AG09309 (cell line): ENCODE results near the gene CRACR2B.

Experiments used
- DNase-seq: peaks from one replicate; pipeline ENCODE4 v3.0.0-alpha.2; 2010; ENCODE audit warnings: low read depth
- H3K4me3 ChIP-seq: 2 replicates; pipeline ENCODE4 v1.5.1; 2011; ENCODE audit warnings: mild to moderate bottlenecking, low read depth, low read length, moderate library complexity; ENCODE audit not compliant: control insufficient read depth
- CTCF ChIP-seq: IDR thresholded peaks from 2 replicates; pipeline ENCODE4 v1.5.1; 2011; ENCODE audit warnings: mild to moderate bottlenecking, low read depth, low read length, inconsistent platforms; ENCODE audit not compliant: insufficient read depth, control insufficient read depth; ENCODE audit errors: missing control alignments

CRACR2B gene

DNA sequence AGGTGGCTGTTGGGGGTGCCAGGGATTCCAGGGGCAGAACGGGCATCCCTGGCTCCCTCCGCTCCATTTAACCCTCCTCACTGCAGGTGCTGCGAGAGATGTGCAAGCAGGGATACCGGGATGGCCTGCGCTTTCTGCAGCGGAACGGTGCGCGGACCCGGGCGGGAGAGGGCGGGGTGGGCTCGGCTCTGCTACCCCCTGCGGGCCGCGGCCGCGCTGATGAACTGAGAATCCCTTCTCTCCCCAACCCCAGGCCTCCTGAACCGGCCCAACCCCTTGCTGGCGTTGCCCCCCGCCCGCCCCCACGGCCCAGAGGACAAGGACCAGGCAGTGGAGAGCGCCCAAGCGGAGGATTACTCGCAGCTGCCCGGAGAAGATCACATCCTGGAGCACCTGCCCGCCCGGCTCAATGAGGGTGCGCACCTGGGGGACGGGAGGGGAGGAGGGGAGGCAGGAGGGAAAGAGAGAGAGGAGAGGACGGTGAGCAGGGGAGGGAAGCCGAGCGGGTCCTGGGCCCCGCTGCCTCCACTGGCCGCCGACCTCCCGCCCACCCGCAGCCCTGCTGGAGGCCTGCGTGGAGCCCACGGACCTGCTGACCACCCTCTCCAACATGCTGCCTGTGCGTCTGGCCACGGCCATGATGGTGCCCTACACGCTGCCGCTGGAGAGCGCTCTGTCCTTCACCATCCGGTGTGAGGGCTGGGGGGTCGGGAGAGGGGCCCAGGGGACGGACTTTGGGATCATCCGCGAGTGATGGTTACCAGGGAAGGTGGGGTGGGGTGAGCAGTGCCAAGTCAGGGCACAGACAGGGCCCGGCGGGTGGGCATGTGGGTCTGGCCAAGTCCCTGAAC, 4.1 kb upstream of the CRACR2B start:
- TF ChIP-seq CTCF, result no peak
- H3K4me3 ChIP-seq, result no peak overlapping the region
- no peak for DNase-seq

DNA sequence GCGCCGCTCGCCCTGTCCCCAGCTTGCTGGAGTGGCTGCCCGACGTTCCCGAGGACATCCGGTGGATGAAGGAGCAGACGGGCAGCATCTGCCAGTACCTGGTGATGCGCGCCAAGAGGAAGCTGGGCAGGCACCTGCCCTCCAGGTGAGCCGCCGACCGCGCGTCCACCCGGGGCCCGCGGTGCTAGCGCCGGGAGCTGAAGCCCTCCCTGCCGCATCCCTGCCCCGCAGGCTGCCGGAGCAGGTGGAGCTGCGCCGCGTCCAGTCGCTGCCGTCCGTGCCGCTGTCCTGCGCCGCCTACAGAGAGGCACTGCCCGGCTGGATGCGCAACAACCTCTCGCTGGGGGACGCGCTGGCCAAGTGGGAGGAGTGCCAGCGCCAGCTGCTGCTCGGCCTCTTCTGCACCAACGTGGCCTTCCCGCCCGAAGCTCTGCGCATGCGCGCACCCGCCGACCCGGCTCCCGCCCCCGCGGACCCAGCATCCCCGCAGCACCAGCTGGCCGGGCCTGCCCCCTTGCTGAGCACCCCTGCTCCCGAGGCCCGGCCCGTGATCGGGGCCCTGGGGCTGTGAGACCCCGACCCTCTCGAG, 3.3 kb upstream of the CRACR2B start:
- no peak for DNase-seq
- TF ChIP-seq CTCF, result no peak

GRCh38 chr11:824942-825341, 2.8 kb upstream of the CRACR2B start:
- DNase-seq, result no peak
- no peak for TF ChIP-seq CTCF
- H3K4me3 ChIP-seq, result no peak overlapping the region

More for the DNA sequence above, 3.3 kb upstream of the CRACR2B start:
- H3K4me3 ChIP-seq, result no peak overlapping the region

- DNase-seq, result no peak
- no peak for TF ChIP-seq CTCF
- H3K4me3 ChIP-seq, result no peak overlapping the region
Observed at GRCh38 chr11:825366-826226, 2.1 kb upstream of the CRACR2B start.

GRCh38 chr11:826227-826621, 1.5 kb upstream of the CRACR2B start:
- TF ChIP-seq CTCF, result no peak
- no peak for DNase-seq
- H3K4me3 ChIP-seq, result no peak overlapping the region

DNA sequence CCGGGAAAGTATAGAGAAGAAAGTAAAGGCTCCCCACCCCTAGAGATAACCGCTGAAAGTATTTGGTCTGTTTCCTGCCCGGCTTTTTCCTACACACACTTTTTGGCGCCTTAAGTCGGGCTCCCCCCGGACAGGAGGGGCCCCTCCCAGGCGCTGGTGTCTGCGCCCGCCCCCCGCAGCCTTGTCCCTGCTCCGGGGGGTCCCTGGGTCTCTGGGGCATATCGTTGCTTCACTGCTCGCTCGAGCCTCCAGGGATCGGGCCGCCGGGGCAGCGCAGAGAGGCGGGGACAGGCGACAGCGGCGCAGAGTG, 928 bp upstream of the CRACR2B start:
- TF ChIP-seq CTCF, result no peak
- H3K4me3 ChIP-seq, result peak overlapping the region; percentile 14
- no peak for DNase-seq
